OCI-LY7 (cell line): Measurements from ENCODE around the gene RFX3. TPM values are rescaled to one million over a fixed set of nuclear protein-coding genes. Genes with fewer than 3 reads are reported as not detected.

ENCODE experiments used
- BruUV-seq: library from RNA; stranded (reverse); fragments of 400-500 nt; replicated peaks from 2 replicates; lab custom pipeline; 2021; lab: Mats Ljungman, UMichigan
- CTCF ChIA-PET: fragments of 300-600 bp; sonication (Branson Sonifier 250); formaldehyde crosslinking; loops from one replicate; lab custom pipeline; 2022; ENCODE audit warnings: antibody characterized with exemption; ENCODE audit not compliant: unreplicated experiment; lab: Charles Lee
- POLR2A ChIA-PET: fragments of 300-600 bp; sonication (Branson Sonifier 250); formaldehyde crosslinking; loops from one replicate; lab custom pipeline; 2022; ENCODE audit warnings: antibody characterized with exemption; lab: Charles Lee
- DNase-seq: peaks from one replicate; pipeline ENCODE4 v3.0.0-alpha.2; 2015; ENCODE audit warnings: low spot score
- H2AFZ ChIP-seq: fragments of 200-600 bp; sonication (generic), shearing (Covaris generic); 2 replicates; pipeline ENCODE4 v1.6.1; 2014; ENCODE audit warnings: mild to moderate bottlenecking, antibody characterized with exemption, low read length, moderate library complexity
- H3K27ac ChIP-seq: fragments of 200-600 bp; sonication (generic); 2 replicates; pipeline ENCODE4 v1.5.1; 2014; ENCODE audit warnings: mixed run types, low read depth, mild to moderate bottlenecking, moderate library complexity, low read length, inconsistent platforms; ENCODE audit not compliant: poor library complexity, severe bottlenecking
- H3K36me3 ChIP-seq: fragments of 200-600 bp; sonication (generic); 2 replicates; pipeline ENCODE4 v1.6.1; 2014; ENCODE audit warnings: mild to moderate bottlenecking, antibody characterized with exemption, low read length, moderate library complexity, mixed read lengths; ENCODE audit not compliant: insufficient read depth
- H3K4me1 ChIP-seq: fragments of 200-600 bp; sonication (generic); 2 replicates; pipeline ENCODE4 v1.5.1; 2014; ENCODE audit warnings: mild to moderate bottlenecking, low read length; ENCODE audit not compliant: insufficient read depth, poor library complexity, severe bottlenecking
- H3K4me2 ChIP-seq: fragments of 200-600 bp; sonication (generic); 2 replicates; pipeline ENCODE4 v1.6.1; 2014; ENCODE audit warnings: mild to moderate bottlenecking, low read length
- H3K4me3 ChIP-seq: fragments of 200-600 bp; sonication (generic); 2 replicates; pipeline ENCODE4 v1.5.1; 2014; ENCODE audit warnings: mild to moderate bottlenecking, low read depth, low read length; ENCODE audit not compliant: poor library complexity, severe bottlenecking
- H3K79me2 ChIP-seq: fragments of 200-600 bp; sonication (generic); 2 replicates; pipeline ENCODE4 v1.6.1; 2016; ENCODE audit warnings: low read depth, mild to moderate bottlenecking, low read length, moderate library complexity, mixed read lengths; ENCODE audit not compliant: insufficient read depth
- H3K9me2 ChIP-seq: fragments of 200-600 bp; sonication (generic); 2 replicates; pipeline ENCODE4 v1.6.1; 2016; ENCODE audit warnings: mild to moderate bottlenecking, low read length, mixed read lengths; ENCODE audit not compliant: insufficient read depth
- H3K9me3 ChIP-seq: fragments of 200-600 bp; sonication (generic); 2 replicates; pipeline ENCODE4 v1.6.1; 2014; ENCODE audit warnings: mild to moderate bottlenecking, mixed run types, low read length, mixed read lengths
- H4K20me1 ChIP-seq: fragments of 200-600 bp; sonication (generic); 2 replicates; pipeline ENCODE4 v1.6.1; 2014; ENCODE audit warnings: mild to moderate bottlenecking, antibody characterized with exemption, low read length, moderate library complexity, mixed read lengths; ENCODE audit not compliant: insufficient read depth
- EZH2phosphoT487 ChIP-seq: fragments of 200-600 bp; sonication (generic); IDR thresholded peaks from 2 replicates; pipeline ENCODE4 v1.6.1; 2018; ENCODE audit warnings: low read depth, borderline replicate concordance, mild to moderate bottlenecking, mixed run types, antibody characterized with exemption, low read length, moderate library complexity, mixed read lengths
- intact Hi-C: fragments of 100-400 bp; cut with micrococcal nuclease; formaldehyde crosslinking; loops from one replicate; pipeline ENCODE4 v1.10.0; 2022; ENCODE audit not compliant: unreplicated experiment
- total RNA-seq, 2 experiments: library from RNA; depleted of rRNA in 1 of 2; stranded (reverse); fragments of >200 nt in 1 of 2; shearing (Covaris generic) in 1 of 2; gene quantifications; 2 replicates each; pipeline ENCODE4 v1.2.3, GENCODE V29; 2014 to 2022
- TF ChIP-seq, protein P1 (sequence below): fragments of 200-600 bp; sonication (generic); conservative IDR thresholded peaks from 2 replicates; pipeline ENCODE4 v1.5.1; 2014; ENCODE audit warnings: mild to moderate bottlenecking, antibody characterized with exemption, low read length, moderate library complexity, mixed read lengths

The RFX3 gene
- total RNA-seq, 2 experiments from 2014 or later: 6.9 to 18.1 TPM

DNA sequence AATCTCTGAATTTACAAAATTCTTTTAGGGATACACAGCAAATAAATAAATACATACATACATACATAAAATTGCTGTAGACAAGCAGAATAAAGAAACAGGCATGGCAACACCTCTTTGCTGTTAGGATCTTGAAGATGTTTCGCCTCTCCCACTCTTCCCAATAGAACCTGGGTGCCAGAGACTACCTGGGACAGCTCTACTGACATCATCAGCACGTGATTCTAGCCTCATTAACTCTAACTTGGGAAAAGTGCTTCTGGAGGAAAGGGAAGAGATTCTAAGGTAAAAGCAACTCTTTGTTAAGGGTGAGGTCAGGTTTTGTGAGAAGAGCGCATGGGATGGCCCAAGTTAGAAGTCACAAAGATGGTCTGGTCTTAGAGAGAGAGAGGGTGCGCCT is 339.1 kb downstream of the RFX3 start:
- CTCF ChIA-PET: no interaction called here

GRCh38 chr9:3181049-3181953 is 344.5 kb downstream of the RFX3 start:
- H3K4me2 ChIP-seq: no peak overlapping the region
- H3K4me1 ChIP-seq: no peaks in the 10 kb centered on the region
- no peaks in the 10 kb centered on the region for H3K9me3 ChIP-seq
- CTCF ChIA-PET: no interaction called here
- intact Hi-C loops: no loop called here
- TF ChIP-seq EZH2phosphoT487: no peak
- TF ChIP-seq, protein P1, sequence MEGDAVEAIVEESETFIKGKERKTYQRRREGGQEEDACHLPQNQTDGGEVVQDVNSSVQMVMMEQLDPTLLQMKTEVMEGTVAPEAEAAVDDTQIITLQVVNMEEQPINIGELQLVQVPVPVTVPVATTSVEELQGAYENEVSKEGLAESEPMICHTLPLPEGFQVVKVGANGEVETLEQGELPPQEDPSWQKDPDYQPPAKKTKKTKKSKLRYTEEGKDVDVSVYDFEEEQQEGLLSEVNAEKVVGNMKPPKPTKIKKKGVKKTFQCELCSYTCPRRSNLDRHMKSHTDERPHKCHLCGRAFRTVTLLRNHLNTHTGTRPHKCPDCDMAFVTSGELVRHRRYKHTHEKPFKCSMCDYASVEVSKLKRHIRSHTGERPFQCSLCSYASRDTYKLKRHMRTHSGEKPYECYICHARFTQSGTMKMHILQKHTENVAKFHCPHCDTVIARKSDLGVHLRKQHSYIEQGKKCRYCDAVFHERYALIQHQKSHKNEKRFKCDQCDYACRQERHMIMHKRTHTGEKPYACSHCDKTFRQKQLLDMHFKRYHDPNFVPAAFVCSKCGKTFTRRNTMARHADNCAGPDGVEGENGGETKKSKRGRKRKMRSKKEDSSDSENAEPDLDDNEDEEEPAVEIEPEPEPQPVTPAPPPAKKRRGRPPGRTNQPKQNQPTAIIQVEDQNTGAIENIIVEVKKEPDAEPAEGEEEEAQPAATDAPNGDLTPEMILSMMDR: no peak
- no TSS peak for BruUV-seq
- peak; percentile 2 for DNase-seq
- no peaks in the 10 kb centered on the region for H3K36me3 ChIP-seq
- POLR2A ChIA-PET: no interaction called here
- H3K79me2 ChIP-seq: no peaks in the 10 kb centered on the region
- H3K4me3 ChIP-seq: no peak overlapping the region
- no peaks in the 10 kb centered on the region for H3K9me2 ChIP-seq
- no peaks in the 10 kb centered on the region for H4K20me1 ChIP-seq
- no peak overlapping the region for H2AFZ ChIP-seq
- H3K27ac ChIP-seq: no peak overlapping the region

More for the DNA sequence above, 339.1 kb downstream of the RFX3 start:
- no peak overlapping the region for H3K4me2 ChIP-seq
- H3K9me3 ChIP-seq: no peaks in the 10 kb centered on the region
- no peaks in the 10 kb centered on the region for H4K20me1 ChIP-seq
- POLR2A ChIA-PET: no interaction called here
- no peaks in the 10 kb centered on the region for H3K4me1 ChIP-seq
- no peaks in the 10 kb centered on the region for H3K36me3 ChIP-seq
- TF ChIP-seq, protein P1: no peak
- no peak for TF ChIP-seq EZH2phosphoT487
- H3K27ac ChIP-seq: no peak overlapping the region
- H2AFZ ChIP-seq: no peak overlapping the region
- H3K9me2 ChIP-seq: no peaks in the 10 kb centered on the region
- no peak overlapping the region for H3K4me3 ChIP-seq
- H3K79me2 ChIP-seq: no peaks in the 10 kb centered on the region
- no TSS peak for BruUV-seq
- intact Hi-C loops: no loop called here
- DNase-seq: no peak

- H3K27ac ChIP-seq: no peak overlapping the region
- TF ChIP-seq, protein P1: no peak
- no peak for TF ChIP-seq EZH2phosphoT487
- H3K4me2 ChIP-seq: no peak overlapping the region
- intact Hi-C loops: no loop called here
- no peak for DNase-seq
- no peaks in the 10 kb centered on the region for H3K4me1 ChIP-seq
- no peak overlapping the region for H2AFZ ChIP-seq
- BruUV-seq: no TSS peak
- no peaks in the 10 kb centered on the region for H3K9me2 ChIP-seq
- CTCF ChIA-PET: no interaction called here
- no peak overlapping the region for H3K4me3 ChIP-seq
- no peaks in the 10 kb centered on the region for H4K20me1 ChIP-seq
- no peaks in the 10 kb centered on the region for H3K79me2 ChIP-seq
- H3K9me3 ChIP-seq: no peaks in the 10 kb centered on the region
- H3K36me3 ChIP-seq: no peaks in the 10 kb centered on the region
- POLR2A ChIA-PET: no interaction called here
Observed at GRCh38 chr9:3180696-3181048, 345.1 kb downstream of the RFX3 start.
